HG02642 (cell line): ENCODE data around the gene COL24A1.

Experiments used
- ATAC-seq: cut with Tn5 transposase; IDR thresholded peaks from one replicate; pipeline ENCODE4 v1.9.1; 2021; ENCODE audit warnings: mild to moderate bottlenecking; ENCODE audit not compliant: unreplicated experiment, poor library complexity

Gene COL24A1

GRCh38 chr1:86156566-86157455, at the start of gene COL24A1:
Gene COL24A1 (minus strand): TSS chr1:86156772. CDS start chr1:86156396, 376 bp downstream.
- no peak for ATAC-seq

- ATAC-seq = no peak
These were observed 49.2 kb upstream of the COL24A1 start for GRCh38 chr1:86205741-86206140.

DNA sequence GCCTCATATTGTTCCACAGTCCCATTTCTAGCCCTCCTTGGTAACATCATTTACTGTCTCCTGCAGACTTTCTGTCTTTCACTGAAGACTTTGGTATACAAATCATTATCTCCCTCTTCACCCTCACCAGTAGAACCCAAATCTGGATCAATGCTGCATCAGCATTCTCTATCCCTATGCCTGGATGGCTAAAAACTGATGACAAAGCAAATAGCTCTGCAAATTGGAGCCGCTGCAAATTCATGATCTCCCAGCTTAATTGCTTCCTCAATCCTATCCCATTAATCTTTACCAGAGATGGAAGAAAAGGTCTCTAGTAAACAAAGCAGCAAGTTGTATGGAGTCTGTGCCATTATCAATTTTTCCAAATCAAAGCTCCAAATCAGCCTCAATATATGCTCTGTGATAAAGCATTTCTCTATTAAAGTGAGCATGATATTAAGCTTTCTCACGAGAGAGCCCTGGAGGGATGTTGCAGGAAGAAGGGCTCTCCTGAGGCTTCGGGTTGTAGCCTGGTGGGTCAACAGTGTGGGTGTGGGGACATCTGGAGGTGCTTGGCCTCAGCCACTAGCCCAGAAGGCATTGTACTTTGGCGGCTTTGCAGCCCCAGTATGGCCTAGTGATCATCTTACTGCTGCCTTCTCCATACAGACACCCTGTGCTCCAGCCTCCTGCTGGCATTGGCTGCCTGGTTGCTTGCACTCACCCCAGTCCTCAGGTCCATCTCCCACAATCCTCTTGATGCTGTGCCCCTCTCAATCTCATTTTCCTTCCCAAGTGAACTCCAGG, 46.2 kb upstream of the COL24A1 start:
- ATAC-seq = no peak

GRCh38 chr1:86201311-86201710, 44.7 kb upstream of the COL24A1 start:
- ATAC-seq = no peak

GRCh38 chr1:86200901-86201300, 44.3 kb upstream of the COL24A1 start:
- ATAC-seq = no peak

GRCh38 chr1:86197206-86197855, 40.8 kb upstream of the COL24A1 start:
- no peak for ATAC-seq

DNA sequence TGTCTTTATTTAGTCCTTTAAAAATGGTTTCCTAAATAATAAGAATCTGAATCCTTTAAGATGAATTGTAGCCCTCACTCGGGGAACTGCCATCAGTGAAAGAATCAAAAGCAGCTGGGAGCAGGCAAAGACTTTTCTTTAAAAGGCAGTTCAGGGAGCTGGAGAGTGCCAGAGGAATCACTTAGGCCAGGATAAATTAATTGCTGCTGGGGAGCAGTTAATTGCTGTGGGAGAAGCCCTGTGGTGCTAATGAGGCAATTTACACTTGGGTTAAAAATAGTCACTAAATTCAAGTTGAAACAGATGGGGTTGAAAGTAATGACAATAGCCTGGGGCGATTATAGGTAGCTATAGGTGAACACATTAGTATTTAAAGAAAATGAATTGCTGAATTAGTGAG, 38.7 kb upstream of the COL24A1 start:
- ATAC-seq = no peak

- ATAC-seq = no peak
These were observed 38.0 kb upstream of the COL24A1 start for GRCh38 chr1:86194491-86195034.

DNA sequence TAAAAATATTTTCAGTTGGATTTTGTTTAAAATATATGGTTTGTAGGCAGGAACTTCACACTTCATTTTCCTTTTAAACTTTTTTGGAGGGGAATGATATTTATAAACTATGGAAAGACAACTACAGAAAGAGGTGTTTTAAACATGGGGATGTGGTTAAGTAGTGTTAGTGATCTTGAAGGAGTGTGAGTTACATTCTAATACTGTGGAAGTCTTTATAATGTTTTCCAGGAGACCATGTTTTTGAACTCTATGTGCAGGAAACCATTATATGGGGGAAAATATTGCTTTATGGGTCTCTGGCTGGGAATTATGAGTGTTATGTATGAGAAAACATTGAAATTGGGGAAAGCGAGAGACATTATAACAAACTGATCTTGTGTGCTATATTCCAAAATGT, 35.8 kb upstream of the COL24A1 start:
- no peak for ATAC-seq

- ATAC-seq = no peak
These were observed 35.4 kb upstream of the COL24A1 start for GRCh38 chr1:86191958-86192357.

- ATAC-seq = no peak
These were observed 34.3 kb upstream of the COL24A1 start for GRCh38 chr1:86190873-86191272.

GRCh38 chr1:86184426-86184825, 27.9 kb upstream of the COL24A1 start:
- no peak for ATAC-seq

GRCh38 chr1:86183810-86184209, 27.2 kb upstream of the COL24A1 start:
- no peak for ATAC-seq

- ATAC-seq = no peak
These were observed 19.7 kb upstream of the COL24A1 start for GRCh38 chr1:86176226-86176625.

GRCh38 chr1:86175756-86176155, 19.2 kb upstream of the COL24A1 start:
- no peak for ATAC-seq

DNA sequence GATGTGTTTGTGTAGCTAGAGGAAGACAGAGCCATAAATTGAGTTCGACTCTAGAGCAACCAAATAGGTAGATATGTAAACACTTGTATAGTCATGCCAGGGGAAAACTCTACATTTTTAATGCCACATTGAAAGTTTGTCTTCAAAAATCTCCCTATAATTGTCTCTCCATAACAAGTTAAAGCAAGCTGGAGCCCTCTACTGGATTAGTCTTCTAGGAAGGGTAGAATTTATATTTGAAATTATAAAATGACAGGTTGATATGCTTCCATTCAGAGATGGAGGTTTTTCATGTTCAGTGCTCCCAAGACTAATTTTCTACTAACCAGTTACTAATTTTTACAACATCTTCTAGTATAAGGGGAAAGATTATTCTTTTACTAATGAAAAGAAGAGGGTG, 13.1 kb upstream of the COL24A1 start:
- ATAC-seq = no peak

DNA sequence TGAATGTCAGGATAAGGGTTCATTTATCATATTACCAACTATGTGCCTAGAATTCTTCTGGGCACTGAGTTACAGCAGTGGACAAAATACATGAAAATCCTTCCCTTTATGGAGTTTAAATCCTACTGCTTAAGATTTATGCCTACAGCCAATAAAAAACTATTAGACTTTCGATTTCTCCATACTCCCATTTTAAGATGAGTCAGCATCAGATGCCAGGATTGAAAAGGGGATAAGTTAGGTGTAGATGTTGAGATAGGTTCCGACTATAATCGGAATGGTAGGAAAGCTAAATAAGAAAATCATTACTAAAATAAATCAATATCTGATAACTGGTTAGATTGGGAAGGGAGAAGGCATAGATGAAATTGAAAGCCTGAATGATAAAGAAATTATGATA, 3.2 kb upstream of the COL24A1 start:
- no peak for ATAC-seq

DNA sequence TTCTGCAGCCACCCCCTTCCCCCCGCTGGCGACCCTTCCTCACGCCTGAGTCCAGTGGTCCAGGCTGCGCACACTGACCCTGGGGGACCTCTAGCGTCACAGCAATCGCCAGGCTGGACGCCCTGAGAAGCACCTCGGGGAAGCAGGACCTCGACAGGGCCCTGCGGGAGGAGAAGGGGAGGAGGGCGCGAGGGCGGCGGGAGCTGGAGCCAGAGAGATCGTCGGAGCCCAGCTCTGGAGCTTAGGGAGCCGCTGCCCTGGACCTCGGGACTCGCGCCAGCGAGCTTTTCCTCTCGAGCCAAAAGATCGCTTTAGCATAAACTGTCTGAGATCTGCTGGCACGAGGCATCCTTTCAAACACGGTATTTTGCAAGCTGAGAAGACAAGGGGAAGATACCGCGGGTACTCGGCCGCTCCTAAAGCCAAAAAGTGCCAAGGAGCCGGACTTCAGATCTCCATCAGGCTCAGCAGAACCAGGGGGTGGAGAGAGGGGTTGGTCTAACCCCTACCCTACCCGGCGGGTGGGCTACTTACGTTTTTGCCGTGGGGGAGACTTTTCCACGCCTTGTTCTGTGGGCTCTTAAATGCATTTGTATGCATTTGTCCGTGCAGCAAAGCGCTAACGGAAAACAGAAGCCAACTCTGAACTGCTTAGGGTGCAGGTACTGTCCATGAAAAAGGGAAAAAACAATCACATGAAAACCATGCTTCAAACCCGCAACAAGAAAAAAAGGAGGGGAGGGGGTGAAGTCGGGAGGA, 586 bp downstream of the COL24A1 start:
- ATAC-seq = no peak

DNA sequence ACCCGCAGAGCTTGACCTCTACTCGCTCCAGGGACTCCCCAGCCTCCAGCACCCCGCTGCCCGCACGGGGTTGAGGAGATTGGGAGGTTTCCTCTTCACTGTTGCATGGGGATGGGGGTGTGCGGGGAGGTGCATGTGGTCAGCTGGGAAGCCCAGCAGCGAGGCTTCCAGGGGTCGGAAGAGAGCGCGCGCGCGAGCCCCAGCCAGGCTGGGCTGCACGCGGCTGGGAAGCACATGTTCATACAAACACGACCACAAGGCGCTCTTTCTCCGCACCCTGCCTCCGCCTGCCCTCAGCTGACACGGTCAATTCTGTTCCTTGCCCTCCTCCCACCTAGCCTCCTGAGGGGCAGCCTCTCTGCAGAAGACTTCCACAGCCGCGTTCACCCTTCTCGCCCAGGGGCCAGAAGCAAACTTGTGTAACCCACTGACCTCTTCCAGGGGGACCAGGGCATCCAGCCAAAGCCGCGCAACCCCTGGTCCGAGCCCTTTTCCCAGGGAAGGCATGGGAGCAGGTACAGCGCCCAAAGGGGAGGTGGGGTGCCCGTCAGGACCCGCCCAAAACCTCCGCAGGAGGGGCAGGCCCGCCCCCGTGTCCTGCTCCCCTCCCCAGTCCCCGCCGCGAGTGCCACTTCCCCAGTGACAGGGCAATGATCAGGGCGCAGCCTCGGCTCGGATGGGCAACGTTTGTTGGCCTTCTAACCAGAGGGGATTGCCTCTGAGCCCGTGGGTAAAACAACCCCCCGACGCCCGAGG, 1.3 kb downstream of the COL24A1 start:
- no peak for ATAC-seq
